ENCODE data around the gene KSR1.
"Not testable (repeated sequence)": the region's sequence is repeated elsewhere in the genome, so short reads cannot be mapped to it uniquely, and the experiment has no call there.

KSR1 gene

GRCh38 chr17:27655525-27656111 lies 199.4 kb downstream of the KSR1 start:
- not testable (repeated sequence) for DNase-seq

GRCh38 chr17:27656620-27657019 lies 200.4 kb downstream of the KSR1 start:
- not testable (repeated sequence) for H4K5ac ChIP-seq (ENCODE audit: low read length); DNase-seq; H2BK120ac ChIP-seq (ENCODE audit: low read depth, low read length); H3K4me1 ChIP-seq (ENCODE audit: control insufficient read depth, low read depth, low read length); H2BK5ac ChIP-seq (ENCODE audit: low read length); H3K23ac ChIP-seq (ENCODE audit: low read length); H4K8ac ChIP-seq (ENCODE audit: low read depth, low read length); H3K36me3 ChIP-seq (ENCODE audit: control insufficient read depth, insufficient read depth, low read length); H3K4ac ChIP-seq (ENCODE audit: low read depth, low read length); H3K18ac ChIP-seq (ENCODE audit: low read length); H3K79me2 ChIP-seq (ENCODE audit: control insufficient read depth, insufficient read depth, low read length); H2AK5ac ChIP-seq (ENCODE audit: low read length); H3K79me1 ChIP-seq (ENCODE audit: low read length); H3K27ac ChIP-seq (ENCODE audit: low read depth, low read length); H3K27me3 ChIP-seq (ENCODE audit: insufficient read depth, low read length, poor library complexity); H2BK15ac ChIP-seq (replicated peaks; ENCODE audit: low read depth); H3K56ac ChIP-seq (ENCODE audit: low read length); H3K9ac ChIP-seq (ENCODE audit: low read length); H3K4me2 ChIP-seq (ENCODE audit: low read length); H3K4me3 ChIP-seq (ENCODE audit: low read length)
- no CpG with 5 or more reads among the region's 8 CpGs for WGBS (ENCODE audit: extremely low coverage, insufficient coverage, low lambda C conversion rate)

More at GRCh38 chr17:27655525-27656111, 199.4 kb downstream of the KSR1 start:
- not testable (repeated sequence) for H3K23ac ChIP-seq (ENCODE audit: low read length); H3K9ac ChIP-seq (ENCODE audit: low read length); H3K79me1 ChIP-seq (ENCODE audit: low read length); H3K27ac ChIP-seq (ENCODE audit: low read depth, low read length); H3K79me2 ChIP-seq (ENCODE audit: control insufficient read depth, insufficient read depth, low read length); H4K5ac ChIP-seq (ENCODE audit: low read length); H4K8ac ChIP-seq (ENCODE audit: low read depth, low read length); H2BK15ac ChIP-seq (replicated peaks; ENCODE audit: low read depth); H2AK5ac ChIP-seq (ENCODE audit: low read length); H3K4me2 ChIP-seq (ENCODE audit: low read length); H3K4ac ChIP-seq (ENCODE audit: low read depth, low read length); H2BK120ac ChIP-seq (ENCODE audit: low read depth, low read length); H3K4me3 ChIP-seq (ENCODE audit: low read length); H3K18ac ChIP-seq (ENCODE audit: low read length); H3K27me3 ChIP-seq (ENCODE audit: insufficient read depth, low read length, poor library complexity); H3K4me1 ChIP-seq (ENCODE audit: control insufficient read depth, low read depth, low read length); H3K36me3 ChIP-seq (ENCODE audit: control insufficient read depth, insufficient read depth, low read length); H3K56ac ChIP-seq (ENCODE audit: low read length); H2BK5ac ChIP-seq (ENCODE audit: low read length)
- no CpG with 5 or more reads among the region's 16 CpGs for WGBS (ENCODE audit: extremely low coverage, insufficient coverage, low lambda C conversion rate)

- no peak overlapping the region for H2AK5ac ChIP-seq (ENCODE audit: low read length)
- no CpG with 5 or more reads among the region's 5 CpGs for WGBS (ENCODE audit: extremely low coverage, insufficient coverage, low lambda C conversion rate)
- peak; percentile 29 for DNase-seq
Measured at GRCh38 chr17:27657620-27658019, 201.4 kb downstream of the KSR1 start.

GRCh38 chr17:27659683-27660082 lies 203.4 kb downstream of the KSR1 start:
- WGBS (ENCODE audit: extremely low coverage, insufficient coverage, low lambda C conversion rate) = no CpG with 5 or more reads among the region's 6 CpGs
- no peak overlapping the region for H2AK5ac ChIP-seq (ENCODE audit: low read length)

More at GRCh38 chr17:27657620-27658019, 201.4 kb downstream of the KSR1 start:
- Histone ChIP-seq H4K8ac (ENCODE audit: low read depth, low read length) (no peak overlapping the region), H3K79me2 (ENCODE audit: control insufficient read depth, insufficient read depth, low read length) (no peaks in the 10 kb centered on the region), H3K18ac (ENCODE audit: low read length) (no peak overlapping the region), H2BK5ac (ENCODE audit: low read length) (no peak overlapping the region), H3K27ac (ENCODE audit: low read depth, low read length) (no peak overlapping the region), H3K56ac (ENCODE audit: low read length) (no peak overlapping the region), H2BK120ac (ENCODE audit: low read depth, low read length) (no peak overlapping the region), H3K79me1 (ENCODE audit: low read length) (no peaks in the 10 kb centered on the region), H3K23ac (ENCODE audit: low read length) (no peak overlapping the region), H3K4me3 (ENCODE audit: low read length) (no peak overlapping the region), H3K9ac (ENCODE audit: low read length) (no peak overlapping the region), H3K36me3 (ENCODE audit: control insufficient read depth, insufficient read depth, low read length) (no peaks in the 10 kb centered on the region), H3K4me1 (ENCODE audit: control insufficient read depth, low read depth, low read length) (no peaks in the 10 kb centered on the region), H3K27me3 (ENCODE audit: insufficient read depth, low read length, poor library complexity) (no peaks in the 10 kb centered on the region), H4K5ac (ENCODE audit: low read length) (no peak overlapping the region), H2BK15ac (replicated peaks; ENCODE audit: low read depth) (no peak overlapping the region), H3K4me2 (ENCODE audit: low read length) (no peak overlapping the region), H3K4ac (ENCODE audit: low read depth, low read length) (no peak overlapping the region)

GRCh38 chr17:27660436-27660835 lies 204.2 kb downstream of the KSR1 start:
- no peaks in the 10 kb centered on the region for H3K27me3 ChIP-seq (ENCODE audit: insufficient read depth, low read length, poor library complexity)
- no peak overlapping the region for H3K23ac ChIP-seq (ENCODE audit: low read length)
- H3K79me2 ChIP-seq (ENCODE audit: control insufficient read depth, insufficient read depth, low read length) = no peaks in the 10 kb centered on the region
- DNase-seq = no peak
- no peaks in the 10 kb centered on the region for H3K79me1 ChIP-seq (ENCODE audit: low read length)
- H2BK15ac ChIP-seq (replicated peaks; ENCODE audit: low read depth) = no peak overlapping the region
- no peak overlapping the region for H3K4me3 ChIP-seq (ENCODE audit: low read length)
- H3K27ac ChIP-seq (ENCODE audit: low read depth, low read length) = no peak overlapping the region
- H3K36me3 ChIP-seq (ENCODE audit: control insufficient read depth, insufficient read depth, low read length) = no peaks in the 10 kb centered on the region
- H3K4me1 ChIP-seq (ENCODE audit: control insufficient read depth, low read depth, low read length) = no peaks in the 10 kb centered on the region
- no peak overlapping the region for H3K9ac ChIP-seq (ENCODE audit: low read length)
- no peak overlapping the region for H2AK5ac ChIP-seq (ENCODE audit: low read length)
- no peak overlapping the region for H3K18ac ChIP-seq (ENCODE audit: low read length)
- no peak overlapping the region for H4K8ac ChIP-seq (ENCODE audit: low read depth, low read length)
- no peak overlapping the region for H2BK120ac ChIP-seq (ENCODE audit: low read depth, low read length)
- H3K56ac ChIP-seq (ENCODE audit: low read length) = no peak overlapping the region
- no peak overlapping the region for H3K4me2 ChIP-seq (ENCODE audit: low read length)
- H3K4ac ChIP-seq (ENCODE audit: low read depth, low read length) = no peak overlapping the region
- WGBS (ENCODE audit: extremely low coverage, insufficient coverage, low lambda C conversion rate) = no CpG with 5 or more reads among the region's 3 CpGs
- no peak overlapping the region for H2BK5ac ChIP-seq (ENCODE audit: low read length)
- no peak overlapping the region for H4K5ac ChIP-seq (ENCODE audit: low read length)

More at GRCh38 chr17:27659683-27660082, 203.4 kb downstream of the KSR1 start:
- Histone ChIP-seq H3K56ac (ENCODE audit: low read length) (no peak overlapping the region), H3K4me1 (ENCODE audit: control insufficient read depth, low read depth, low read length) (no peaks in the 10 kb centered on the region), H3K79me2 (ENCODE audit: control insufficient read depth, insufficient read depth, low read length) (no peaks in the 10 kb centered on the region), H3K36me3 (ENCODE audit: control insufficient read depth, insufficient read depth, low read length) (no peaks in the 10 kb centered on the region), H3K4ac (ENCODE audit: low read depth, low read length) (no peak overlapping the region), H3K4me3 (ENCODE audit: low read length) (no peak overlapping the region), H3K18ac (ENCODE audit: low read length) (no peak overlapping the region), H3K9ac (ENCODE audit: low read length) (no peak overlapping the region), H2BK5ac (ENCODE audit: low read length) (no peak overlapping the region), H4K8ac (ENCODE audit: low read depth, low read length) (no peak overlapping the region), H2BK120ac (ENCODE audit: low read depth, low read length) (no peak overlapping the region), H4K5ac (ENCODE audit: low read length) (no peak overlapping the region), H3K23ac (ENCODE audit: low read length) (no peak overlapping the region), H2BK15ac (replicated peaks; ENCODE audit: low read depth) (no peak overlapping the region), H3K27ac (ENCODE audit: low read depth, low read length) (no peak overlapping the region), H3K4me2 (ENCODE audit: low read length) (no peak overlapping the region), H3K27me3 (ENCODE audit: insufficient read depth, low read length, poor library complexity) (no peaks in the 10 kb centered on the region), H3K79me1 (ENCODE audit: low read length) (no peaks in the 10 kb centered on the region)
- no peak for DNase-seq
